CD14-positive monocyte (primary cell): ENCODE data around the gene SLC35A3. TPM values are rescaled to one million over a fixed set of nuclear protein-coding genes. Genes with fewer than 3 reads are reported as not detected.

Source experiments
- DNase-seq, 3 donors: peaks; one replicate each; pipeline ENCODE4 v3.0.0-alpha.2; 2011 to 2022
- H2AFZ ChIP-seq: 2 replicates; pipeline ENCODE4 v1.6.0; 2012; ENCODE audit warnings: mild to moderate bottlenecking, low read depth, low read length, inconsistent platforms; ENCODE audit not compliant: insufficient read depth, poor library complexity, severe bottlenecking
- H3K27ac ChIP-seq, 2 donors: 1 replicate in 1 of 2; 2 replicates in 1 of 2; pipeline ENCODE4 v1.5.1; 2012 to 2013; ENCODE audit warnings: low read length in 2 of 2, control low read depth in 1 of 2, inconsistent platforms in 1 of 2, low read depth in 1 of 2, mild to moderate bottlenecking in 1 of 2
- H3K27me3 ChIP-seq, 2 donors: one replicate each; pipeline versions ENCODE4 v1.6.0 to v1.6.1; 2011 to 2013; ENCODE audit warnings: low read length in 2 of 2; ENCODE audit not compliant: control insufficient read depth in 2 of 2, insufficient read depth in 2 of 2
- H3K36me3 ChIP-seq, 2 donors: replicated peaks in 1 of 2; 1 replicate in 1 of 2; 2 replicates in 1 of 2; pipeline versions ENCODE4 v1.5.1 to v1.6.1; 2012 to 2013; ENCODE audit warnings: low read length in 2 of 2, control low read depth in 1 of 2, inconsistent platforms in 1 of 2, mild to moderate bottlenecking in 1 of 2; ENCODE audit not compliant: insufficient read depth in 2 of 2, control insufficient read depth in 1 of 2
- H3K4me1 ChIP-seq, 2 donors: 1 replicate in 1 of 2; 2 replicates in 1 of 2; pipeline versions ENCODE4 v1.5.1 to v1.6.1; 2012 to 2013; ENCODE audit warnings: low read length in 2 of 2, control low read depth in 1 of 2, inconsistent platforms in 1 of 2, mild to moderate bottlenecking in 1 of 2, moderate library complexity in 1 of 2; ENCODE audit not compliant: insufficient read depth in 2 of 2, control insufficient read depth in 1 of 2
- H3K4me2 ChIP-seq: replicated peaks from 2 replicates; pipeline ENCODE3; 2012; ENCODE audit warnings: low read length, moderate library complexity, mild to moderate bottlenecking; ENCODE audit not compliant: poor library complexity, severe bottlenecking; ENCODE audit errors: extremely low read depth
- H3K4me3 ChIP-seq, 3 experiments: fragments of 200-600 bp in 1 of 3; sonication (generic) in 1 of 3; replicated peaks in 1 of 3; 1 replicate in 2 of 3; 2 replicates in 1 of 3; pipeline ENCODE4 v1.5.1; 2011 to 2013; ENCODE audit warnings: low read length in 3 of 3, mild to moderate bottlenecking in 3 of 3, control low read depth in 2 of 3, low read depth in 2 of 3, inconsistent platforms in 1 of 3, moderate library complexity in 1 of 3
- H3K79me2 ChIP-seq: 2 replicates; pipeline ENCODE4 v1.6.0; 2012; ENCODE audit warnings: mild to moderate bottlenecking, control low read depth, inconsistent platforms, low read length, moderate library complexity; ENCODE audit not compliant: insufficient read depth
- H3K9ac ChIP-seq: 2 replicates; pipeline ENCODE4 v1.6.0; 2017; ENCODE audit warnings: low read length, mild to moderate bottlenecking; ENCODE audit not compliant: insufficient read depth, poor library complexity, severe bottlenecking
- H3K9me3 ChIP-seq, 2 donors: replicated peaks in 1 of 2; 1 replicate in 1 of 2; 2 replicates in 1 of 2; pipeline versions ENCODE4 v1.5.1 to v1.6.1; 2012 to 2013; ENCODE audit warnings: low read length in 2 of 2, control low read depth in 1 of 2; ENCODE audit not compliant: control insufficient read depth in 1 of 2, insufficient read depth in 1 of 2
- H4K20me1 ChIP-seq: 2 replicates; pipeline ENCODE4 v1.6.0; 2012; ENCODE audit warnings: mild to moderate bottlenecking, low read length, control low read depth, moderate library complexity; ENCODE audit not compliant: insufficient read depth
- H3K27ac Mint-ChIP-seq, 7 donors: one replicate each; pipeline ENCODE4 v1.8.0; 2020; ENCODE audit warnings: mild to moderate bottlenecking in 7 of 7, mixed read lengths in 7 of 7, moderate library complexity in 6 of 7, inconsistent platforms in 2 of 7
- H3K27me3 Mint-ChIP-seq, 3 donors: one replicate each; pipeline ENCODE4 v1.8.0; 2021 to 2022; ENCODE audit warnings: low read depth in 3 of 3, mild to moderate bottlenecking in 3 of 3, mixed read lengths in 3 of 3, moderate library complexity in 3 of 3, inconsistent platforms in 1 of 3
- H3K36me3 Mint-ChIP-seq, 2 donors: one replicate each; pipeline ENCODE4 v1.8.0; 2020; ENCODE audit warnings: mixed read lengths in 2 of 2, inconsistent platforms in 1 of 2, mild to moderate bottlenecking in 1 of 2
- H3K4me1 Mint-ChIP-seq: one replicate; pipeline ENCODE4 v1.8.0; 2020; ENCODE audit warnings: mild to moderate bottlenecking, mixed read lengths
- H3K4me3 Mint-ChIP-seq, 2 donors: one replicate each; pipeline ENCODE4 v1.8.0; 2020; ENCODE audit warnings: mild to moderate bottlenecking in 2 of 2, mixed read lengths in 2 of 2, moderate library complexity in 1 of 2
- H3K9me3 Mint-ChIP-seq, 7 donors: one replicate each; pipeline ENCODE4 v1.8.0; 2020 to 2022; ENCODE audit warnings: mixed read lengths in 7 of 7, mild to moderate bottlenecking in 6 of 7, moderate library complexity in 6 of 7, inconsistent platforms in 2 of 7
- WGBS: methylation state at CpG from one replicate; pipeline ENCODE4 v1.1.5; 2013; ENCODE audit warnings: missing lambda C conversion rate; ENCODE audit not compliant: insufficient coverage; 5-methylcytosine and 5-hydroxymethylcytosine counted together
- intact Hi-C, 2 donors: fragments of 100-400 bp; cut with micrococcal nuclease; formaldehyde crosslinking; loops; one replicate each; pipeline versions ENCODE4 v1.15.0 to v1.15.1; 2023
- polyA plus RNA-seq, 3 donors: library from polyadenylated mRNA; depleted of rRNA in 1 of 3; unstranded in 2 of 3; stranded (reverse) in 1 of 3; fragments of 300-500 nt in 2 of 3; fragments of >200 nt in 1 of 3; fragmentation: Illumina TruSeq in 2 of 3; gene quantifications; 1 replicate in 2 of 3; 2 replicates in 1 of 3; pipeline ENCODE4 v1.2.3, GENCODE V29; 2012 to 2021
- TF ChIP-seq, protein P1 (sequence below): fragments of 200-600 bp; IDR thresholded peaks from one replicate; pipeline ENCODE4 v1.8.0; 2022; ENCODE audit warnings: antibody characterized with exemption, mild to moderate bottlenecking

SLC35A3 gene
- polyA plus RNA-seq, 3 donors, result 10.1 to 14.3 (median 13.0) TPM

DNA sequence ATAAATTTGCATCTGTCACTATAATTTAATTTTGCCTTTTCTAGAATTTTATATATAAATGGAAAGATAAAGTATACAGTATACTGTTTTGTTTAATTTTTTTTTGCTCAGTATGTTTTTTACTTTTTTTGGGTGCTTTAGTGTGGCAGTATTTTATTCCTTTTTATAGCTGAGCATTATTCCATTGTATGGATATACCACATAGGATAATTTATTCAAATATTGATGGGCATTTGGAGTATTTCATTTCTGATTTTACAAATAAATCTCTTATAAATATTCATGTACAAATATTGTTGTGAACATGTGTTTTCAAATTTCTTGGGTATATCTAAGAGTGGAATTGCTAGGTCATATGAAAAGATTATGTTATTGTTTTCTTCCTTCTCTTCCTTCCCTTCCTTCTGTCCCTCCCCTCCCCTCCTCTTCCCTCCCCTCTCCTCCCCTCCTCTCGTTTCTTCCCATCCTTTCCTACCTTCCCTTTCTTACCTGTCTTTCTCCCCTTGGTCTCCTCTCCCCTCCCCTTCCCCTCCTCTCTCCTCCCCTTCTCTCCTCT is 18.5 kb downstream of the SLC35A3 start:
- Histone ChIP-seq H3K36me3 (peaks cover 3 to 16% of the 10 kb centered on the region in 2 donors), H3K27me3 (no peaks in the 10 kb centered on the region), H3K9me3 (peaks cover 15 to 24% of the 10 kb centered on the region in 2 donors), H3K4me3 (no peak overlapping the region), H4K20me1 (peaks cover 3% of the 10 kb centered on the region), H3K4me2 (no peak overlapping the region), H3K4me1 (no peaks in the 10 kb centered on the region), H3K9ac (no peak overlapping the region), H2AFZ (no peak overlapping the region), H3K79me2 (peaks cover 59% of the 10 kb centered on the region), H3K27ac (no peak overlapping the region)
- intact Hi-C loops, result no loop called here
- Mint-ChIP-seq H3K4me3 (no peak overlapping the region), H3K4me1 (no peaks in the 10 kb centered on the region), H3K27me3 (no peaks in the 10 kb centered on the region), H3K9me3 (peaks cover 17 to 28% (median 22%) of the 10 kb centered on the region in 7 donors), H3K36me3 (peaks cover 20 to 39% of the 10 kb centered on the region in 2 donors), H3K27ac (no peak overlapping the region)
- no peak for DNase-seq
- TF ChIP-seq, protein P1, sequence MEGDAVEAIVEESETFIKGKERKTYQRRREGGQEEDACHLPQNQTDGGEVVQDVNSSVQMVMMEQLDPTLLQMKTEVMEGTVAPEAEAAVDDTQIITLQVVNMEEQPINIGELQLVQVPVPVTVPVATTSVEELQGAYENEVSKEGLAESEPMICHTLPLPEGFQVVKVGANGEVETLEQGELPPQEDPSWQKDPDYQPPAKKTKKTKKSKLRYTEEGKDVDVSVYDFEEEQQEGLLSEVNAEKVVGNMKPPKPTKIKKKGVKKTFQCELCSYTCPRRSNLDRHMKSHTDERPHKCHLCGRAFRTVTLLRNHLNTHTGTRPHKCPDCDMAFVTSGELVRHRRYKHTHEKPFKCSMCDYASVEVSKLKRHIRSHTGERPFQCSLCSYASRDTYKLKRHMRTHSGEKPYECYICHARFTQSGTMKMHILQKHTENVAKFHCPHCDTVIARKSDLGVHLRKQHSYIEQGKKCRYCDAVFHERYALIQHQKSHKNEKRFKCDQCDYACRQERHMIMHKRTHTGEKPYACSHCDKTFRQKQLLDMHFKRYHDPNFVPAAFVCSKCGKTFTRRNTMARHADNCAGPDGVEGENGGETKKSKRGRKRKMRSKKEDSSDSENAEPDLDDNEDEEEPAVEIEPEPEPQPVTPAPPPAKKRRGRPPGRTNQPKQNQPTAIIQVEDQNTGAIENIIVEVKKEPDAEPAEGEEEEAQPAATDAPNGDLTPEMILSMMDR, result no peak
- WGBS, result no CpG with 5 or more reads among the region's 1 CpG

DNA sequence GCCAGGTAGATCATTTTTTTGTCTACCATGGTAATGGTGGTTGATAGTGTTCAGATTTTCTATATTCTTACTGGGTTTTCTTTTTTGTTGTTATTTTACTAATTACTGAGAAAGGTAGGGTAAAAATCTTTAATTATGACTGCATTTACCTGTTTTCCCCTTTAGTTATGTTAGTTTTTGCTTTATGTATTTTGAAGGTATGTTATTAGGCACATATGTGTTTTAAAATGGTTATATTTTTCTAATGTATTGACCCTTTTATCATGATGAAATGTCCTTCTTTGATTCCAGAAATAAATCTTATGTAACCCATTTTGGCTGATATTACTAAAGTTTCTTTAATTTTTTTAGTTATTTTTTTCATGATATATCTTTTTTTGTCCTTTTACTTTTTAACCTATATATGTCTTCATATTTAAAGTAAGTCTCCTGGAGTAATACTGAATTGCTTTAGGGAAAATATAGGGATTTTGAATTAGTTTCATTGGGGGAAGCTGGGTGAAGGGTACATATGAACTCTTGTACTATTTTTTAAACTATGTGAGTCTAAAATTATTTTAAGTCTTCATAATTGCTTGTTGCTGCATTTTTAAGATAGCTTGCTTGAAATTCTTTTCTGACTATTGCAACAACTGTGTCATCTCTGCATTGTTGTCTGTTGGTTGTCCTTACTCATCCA is 22.4 kb downstream of the SLC35A3 start:
- Mint-ChIP-seq H3K9me3 (peaks cover 14 to 27% (median 20%) of the 10 kb centered on the region in 7 donors), H3K27me3 (no peaks in the 10 kb centered on the region), H3K36me3 (peaks cover 31 to 51% of the 10 kb centered on the region in 2 donors), H3K27ac (no peak overlapping the region), H3K4me1 (no peaks in the 10 kb centered on the region), H3K4me3 (no peak overlapping the region)
- Histone ChIP-seq H2AFZ (no peak overlapping the region), H3K4me2 (no peak overlapping the region), H3K4me3 (no peak overlapping the region), H3K4me1 (no peaks in the 10 kb centered on the region), H3K27me3 (no peaks in the 10 kb centered on the region), H3K36me3 (peaks cover 17 to 36% of the 10 kb centered on the region in 2 donors), H3K9ac (no peak overlapping the region), H4K20me1 (peaks cover 3% of the 10 kb centered on the region), H3K79me2 (peaks cover 35% of the 10 kb centered on the region), H3K9me3 (peaks cover 15 to 24% of the 10 kb centered on the region in 2 donors), H3K27ac (no peak overlapping the region)
- intact Hi-C loops, result no loop called here
- TF ChIP-seq, protein P1, result no peak
- DNase-seq, result no peak
